Stimulated activated CD4-positive, alpha-beta T cell treated with anti-CD3 and anti-CD28 coated beads, Interleukin-2, amount 100 ng/mL, for 24 hours (primary cell): Measurements from ENCODE around the gene FZD1.

Experiments
- DNase-seq, 2 donors: peaks; one replicate each; pipeline ENCODE4 v3.0.0-alpha.2; 2020

FZD1 gene

GRCh38 chr7:91265693-91266066 is 1.4 kb downstream of the FZD1 start:
- no peak for DNase-seq

GRCh38 chr7:91266067-91266688 is 1.9 kb downstream of the FZD1 start:
- no peak for DNase-seq

GRCh38 chr7:91266689-91267090 is 2.5 kb downstream of the FZD1 start:
- DNase-seq = no peak

- DNase-seq = no peak
These were observed 3.1 kb downstream of the FZD1 start for GRCh38 chr7:91267171-91267955.

- DNase-seq = no peak
These were observed 6.1 kb downstream of the FZD1 start for GRCh38 chr7:91270372-91270771.

GRCh38 chr7:91276909-91277308 is 12.7 kb downstream of the FZD1 start:
- no peak for DNase-seq

GRCh38 chr7:91280185-91280584 is 16.0 kb downstream of the FZD1 start:
- no peak for DNase-seq

- no peak for DNase-seq
These were observed 16.4 kb downstream of the FZD1 start for GRCh38 chr7:91280604-91281003.

GRCh38 chr7:91285696-91286355 is 21.6 kb downstream of the FZD1 start:
- DNase-seq = no peak

- no peak for DNase-seq
These were observed 22.2 kb downstream of the FZD1 start for GRCh38 chr7:91286432-91286831.

GRCh38 chr7:91287371-91288084 is 23.3 kb downstream of the FZD1 start:
- DNase-seq = no peak

- DNase-seq = peak in 1 of 2 donors; percentile 38
These were observed 24.1 kb downstream of the FZD1 start for GRCh38 chr7:91288208-91288824.

- DNase-seq = no peak
These were observed 25.5 kb downstream of the FZD1 start for GRCh38 chr7:91289633-91290254.

GRCh38 chr7:91291302-91291701 is 27.1 kb downstream of the FZD1 start:
- no peak for DNase-seq

- DNase-seq = no peak
These were observed 27.7 kb downstream of the FZD1 start for GRCh38 chr7:91291902-91292301.

GRCh38 chr7:91292506-91292905 is 28.3 kb downstream of the FZD1 start:
- DNase-seq = no peak

GRCh38 chr7:91293136-91293535 is 28.9 kb downstream of the FZD1 start:
- no peak for DNase-seq

GRCh38 chr7:91293840-91294239 is 29.6 kb downstream of the FZD1 start:
- no peak for DNase-seq

- no peak for DNase-seq
These were observed 30.5 kb downstream of the FZD1 start for GRCh38 chr7:91294639-91295220.

- DNase-seq = no peak
These were observed 31.3 kb downstream of the FZD1 start for GRCh38 chr7:91295576-91295975.

GRCh38 chr7:91297939-91298338 is 33.7 kb downstream of the FZD1 start:
- DNase-seq = no peak
